ENCODE measurements around the gene PAPSS2. TPM values are rescaled to one million over a fixed set of nuclear protein-coding genes. Genes with fewer than 3 reads are reported as not detected.
"Not testable (repeated sequence)": the region's sequence is repeated elsewhere in the genome, so short reads cannot be mapped to it uniquely, and the experiment has no call there.

Gene PAPSS2
- total and polyA plus RNA-seq, 11 donors, result 1.9 to 32.6 (median 5.8) TPM

- intact Hi-C loops (cut with DNase I), result no loop called here
- H3K9me3 ChIP-seq, result peaks cover 0 to 4% (median 0%) of the 10 kb centered on the region in 12 donors
- TF ChIP-seq CTCF (IDR thresholded peaks at IDR 0.05) (no peak), POLR2A (IDR thresholded peaks at IDR 0.05) (no peak)
- ATAC-seq, result no peak
- H3K27ac ChIP-seq, result no peak overlapping the region
- H3K4me1 ChIP-seq, result no peaks in the 10 kb centered on the region
- DNase-seq, result no peak
- H3K27me3 ChIP-seq, result no peaks in the 10 kb centered on the region
- H3K36me3 ChIP-seq, result no peaks in the 10 kb centered on the region
- H3K4me3 ChIP-seq, result no peak overlapping the region
These were observed 16.7 kb upstream of the PAPSS2 start for GRCh38 chr10:87642988-87643387.

- no peaks in the 10 kb centered on the region for H3K27me3 ChIP-seq
- no peaks in the 10 kb centered on the region for H3K36me3 ChIP-seq
- H3K27ac ChIP-seq, result no peak overlapping the region
- no peak for TF ChIP-seq CTCF (IDR thresholded peaks at IDR 0.05)
- no peak overlapping the region for H3K4me3 ChIP-seq
- no peak for DNase-seq
- H3K9me3 ChIP-seq, result peaks cover 0 to 4% (median 0%) of the 10 kb centered on the region in 12 donors
- whole genome bisulfite sequencing, 4 donors, result 82 to 91% (median 87%) methylated on average over 3 of the region's 3 CpGs
- no peaks in the 10 kb centered on the region for H3K4me1 ChIP-seq
- intact Hi-C loops (cut with DNase I), result no loop called here
- no peak for ATAC-seq
These were observed 15.8 kb upstream of the PAPSS2 start for GRCh38 chr10:87643920-87644319.

- intact Hi-C loops (cut with DNase I); ATAC-seq: not testable (repeated sequence)
- WGBS, 4 donors, result 74 to 91% (median 87%) methylated on average over 3 of the region's 3 CpGs
These were observed 15.2 kb upstream of the PAPSS2 start for GRCh38 chr10:87644500-87644899.

GRCh38 chr10:87646192-87646909 is 13.3 kb upstream of the PAPSS2 start:
- ATAC-seq (no peak), DNase-seq (no peak)
- Histone ChIP-seq H3K9me3 (peaks cover 0 to 4% (median 0%) of the 10 kb centered on the region in 12 donors), H3K4me1 (no peaks in the 10 kb centered on the region), H3K4me3 (no peak overlapping the region), H3K36me3 (no peaks in the 10 kb centered on the region), H3K27ac (no peak overlapping the region), H3K27me3 (no peaks in the 10 kb centered on the region)
- TF ChIP-seq CTCF (IDR thresholded peaks at IDR 0.05), result no peak
- TF ChIP-seq POLR2A (IDR thresholded peaks at IDR 0.05), result no peak
- 64 to 79% (median 72%) methylated on average over 4 of the region's 4 CpGs for WGBS, 4 donors
- intact Hi-C loops (cut with DNase I), result no loop called here

More at GRCh38 chr10:87644500-87644899, 15.2 kb upstream of the PAPSS2 start:
- not testable (repeated sequence) for H3K27me3 ChIP-seq, H3K4me1 ChIP-seq, DNase-seq, H3K36me3 ChIP-seq, H3K4me3 ChIP-seq, H3K9me3 ChIP-seq, H3K27ac ChIP-seq

GRCh38 chr10:87646935-87647334 is 12.7 kb upstream of the PAPSS2 start:
- Histone ChIP-seq H3K27me3 (no peaks in the 10 kb centered on the region), H3K4me3 (no peak overlapping the region), H3K4me1 (no peaks in the 10 kb centered on the region), H3K27ac (no peak overlapping the region), H3K9me3 (peaks cover 0 to 4% (median 0%) of the 10 kb centered on the region in 12 donors), H3K36me3 (no peaks in the 10 kb centered on the region)
- DNase-seq (no peak), ATAC-seq (peak in 1 of 4 donors; percentile 15)
- TF ChIP-seq POLR2A (IDR thresholded peaks at IDR 0.05) (no peak), CTCF (IDR thresholded peaks at IDR 0.05) (no peak)
- 61 to 85% (median 73%) methylated on average over 2 of the region's 2 CpGs for WGBS, 4 donors
- intact Hi-C loops (cut with DNase I), result no loop called here
